ENCODE measurements around the gene MAGI2. TPM values are rescaled to one million over a fixed set of nuclear protein-coding genes. Genes with fewer than 3 reads are reported as not detected.

Gene MAGI2
- total RNA-seq, 2 donors from 2014 or later, result 18.3 to 31.8 TPM

DNA sequence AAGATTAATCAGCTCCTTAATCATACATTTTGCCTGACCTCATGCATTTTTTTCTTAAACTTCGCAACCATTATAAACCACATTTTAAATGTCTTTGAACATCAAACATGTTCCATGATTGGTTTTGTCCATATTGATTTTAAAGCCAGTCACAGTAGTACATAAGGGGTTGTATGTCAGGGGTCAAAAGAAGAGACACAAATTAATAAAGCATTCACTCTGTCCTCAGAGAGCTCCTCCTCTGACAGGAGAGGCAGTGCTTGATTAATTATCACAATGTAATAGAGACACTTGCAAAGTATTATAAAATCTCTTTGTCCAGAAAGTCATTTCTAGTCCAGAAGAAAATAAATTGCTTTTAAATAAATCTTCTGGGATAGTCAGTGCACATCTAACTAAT lies 195.5 kb downstream of the MAGI2 start:
- ATAC-seq (ENCODE audit: insufficient number of reproducible peaks, low FRiP score, low read depth) (no peak), DNase-seq (ENCODE audit: low spot score) (no peak)
- Histone ChIP-seq H3K36me3 (no peaks in the 10 kb centered on the region), H3K27me3 (replicated peaks; ENCODE audit: insufficient read depth) (no peaks in the 10 kb centered on the region), H3K4me3 (no peak overlapping the region), H3K9me3 (no peaks in the 10 kb centered on the region), H3K4me1 (ENCODE audit: control insufficient read depth in 1 of 2, low read depth in 2 of 2) (no peaks in the 10 kb centered on the region), H3K27ac (no peak overlapping the region)
- TF ChIP-seq, protein P1, sequence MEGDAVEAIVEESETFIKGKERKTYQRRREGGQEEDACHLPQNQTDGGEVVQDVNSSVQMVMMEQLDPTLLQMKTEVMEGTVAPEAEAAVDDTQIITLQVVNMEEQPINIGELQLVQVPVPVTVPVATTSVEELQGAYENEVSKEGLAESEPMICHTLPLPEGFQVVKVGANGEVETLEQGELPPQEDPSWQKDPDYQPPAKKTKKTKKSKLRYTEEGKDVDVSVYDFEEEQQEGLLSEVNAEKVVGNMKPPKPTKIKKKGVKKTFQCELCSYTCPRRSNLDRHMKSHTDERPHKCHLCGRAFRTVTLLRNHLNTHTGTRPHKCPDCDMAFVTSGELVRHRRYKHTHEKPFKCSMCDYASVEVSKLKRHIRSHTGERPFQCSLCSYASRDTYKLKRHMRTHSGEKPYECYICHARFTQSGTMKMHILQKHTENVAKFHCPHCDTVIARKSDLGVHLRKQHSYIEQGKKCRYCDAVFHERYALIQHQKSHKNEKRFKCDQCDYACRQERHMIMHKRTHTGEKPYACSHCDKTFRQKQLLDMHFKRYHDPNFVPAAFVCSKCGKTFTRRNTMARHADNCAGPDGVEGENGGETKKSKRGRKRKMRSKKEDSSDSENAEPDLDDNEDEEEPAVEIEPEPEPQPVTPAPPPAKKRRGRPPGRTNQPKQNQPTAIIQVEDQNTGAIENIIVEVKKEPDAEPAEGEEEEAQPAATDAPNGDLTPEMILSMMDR (IDR thresholded peaks at IDR 0.05), result no peak

DNA sequence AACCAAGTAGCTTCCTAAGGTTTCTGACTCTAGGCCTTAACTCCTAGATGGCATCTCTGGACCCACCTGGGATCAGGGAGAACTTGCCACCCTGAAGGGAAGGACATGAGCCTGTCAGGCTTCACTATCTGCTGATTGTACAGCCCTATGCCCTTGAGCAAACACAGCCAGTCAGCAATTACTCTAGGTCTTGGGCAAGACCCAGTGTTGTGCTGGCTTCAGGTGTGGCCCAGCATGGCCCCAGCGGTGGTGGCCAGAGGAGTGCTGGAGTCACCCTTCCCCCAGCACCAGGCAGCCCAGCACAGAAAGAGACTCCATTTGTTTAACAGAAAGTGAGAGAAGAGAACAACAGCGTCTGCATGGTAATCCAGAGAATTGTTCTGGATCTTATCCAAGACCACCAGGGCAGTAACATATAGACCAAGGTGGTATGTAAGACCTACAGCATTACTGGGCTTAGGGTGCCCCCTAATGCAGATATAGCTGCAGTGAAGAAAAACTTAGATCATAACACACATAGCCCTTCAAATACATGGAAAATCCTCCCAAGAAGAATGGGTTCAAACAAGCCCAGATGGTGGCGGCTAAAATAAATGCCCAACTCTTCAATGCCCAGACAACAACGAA lies 207.7 kb downstream of the MAGI2 start:
- Histone ChIP-seq H3K4me3 (no peak overlapping the region), H3K9me3 (no peaks in the 10 kb centered on the region), H3K27me3 (replicated peaks; ENCODE audit: insufficient read depth) (no peaks in the 10 kb centered on the region), H3K36me3 (no peaks in the 10 kb centered on the region), H3K4me1 (ENCODE audit: control insufficient read depth in 1 of 2, low read depth in 2 of 2) (no peaks in the 10 kb centered on the region), H3K27ac (no peak overlapping the region)
- TF ChIP-seq, protein P1 (IDR thresholded peaks at IDR 0.05), result no peak
- ATAC-seq (ENCODE audit: insufficient number of reproducible peaks, low FRiP score, low read depth) (no peak), DNase-seq (ENCODE audit: low spot score) (no peak)

GRCh38 chr7:79244482-79244881 lies 209.0 kb downstream of the MAGI2 start:
- DNase-seq (ENCODE audit: low spot score), result no peak
- no peak for ATAC-seq (ENCODE audit: insufficient number of reproducible peaks, low FRiP score, low read depth)
- Histone ChIP-seq H3K36me3 (no peaks in the 10 kb centered on the region), H3K4me1 (ENCODE audit: control insufficient read depth in 1 of 2, low read depth in 2 of 2) (no peaks in the 10 kb centered on the region), H3K9me3 (no peaks in the 10 kb centered on the region), H3K4me3 (no peak overlapping the region), H3K27me3 (replicated peaks; ENCODE audit: insufficient read depth) (no peaks in the 10 kb centered on the region), H3K27ac (no peak overlapping the region)
- TF ChIP-seq, protein P1 (IDR thresholded peaks at IDR 0.05), result no peak

GRCh38 chr7:79241288-79242060 lies 212.0 kb downstream of the MAGI2 start:
- no peaks in the 10 kb centered on the region for H3K36me3 ChIP-seq
- no peaks in the 10 kb centered on the region for H3K27me3 ChIP-seq (replicated peaks; ENCODE audit: insufficient read depth)
- H3K27ac ChIP-seq, result no peak overlapping the region
- TF ChIP-seq, protein P1 (IDR thresholded peaks at IDR 0.05), result no peak
- DNase-seq (ENCODE audit: low spot score), result no peak
- ATAC-seq (ENCODE audit: insufficient number of reproducible peaks, low FRiP score, low read depth), result no peak
- no peaks in the 10 kb centered on the region for H3K4me1 ChIP-seq (ENCODE audit: control insufficient read depth in 1 of 2, low read depth in 2 of 2)
- no peaks in the 10 kb centered on the region for H3K9me3 ChIP-seq
- no peak overlapping the region for H3K4me3 ChIP-seq

- Histone ChIP-seq H3K27me3 (replicated peaks; ENCODE audit: insufficient read depth) (no peaks in the 10 kb centered on the region), H3K36me3 (no peaks in the 10 kb centered on the region), H3K27ac (no peak overlapping the region), H3K9me3 (no peaks in the 10 kb centered on the region), H3K4me3 (no peak overlapping the region), H3K4me1 (ENCODE audit: control insufficient read depth in 1 of 2, low read depth in 2 of 2) (no peaks in the 10 kb centered on the region)
- DNase-seq (ENCODE audit: low spot score), result no peak
- ATAC-seq (ENCODE audit: insufficient number of reproducible peaks, low FRiP score, low read depth), result no peak
- TF ChIP-seq, protein P1 (IDR thresholded peaks at IDR 0.05), result no peak
Measured at GRCh38 chr7:79240413-79240812, 213.1 kb downstream of the MAGI2 start.
